Neural crest cell (in vitro differentiated cells): ENCODE data around the gene MEX3A. TPM values are rescaled to one million over a fixed set of nuclear protein-coding genes. Genes with fewer than 3 reads are reported as not detected.

Experiments used
- DNase-seq: peaks from one replicate; pipeline ENCODE4 v3.0.0; 2021; ENCODE audit warnings: low read depth, mixed read lengths, low spot score
- H3K27ac Mint-ChIP-seq: one replicate; pipeline ENCODE4 v1.8.0; 2021; ENCODE audit warnings: mild to moderate bottlenecking, mixed read lengths; ENCODE audit not compliant: unreplicated experiment
- H3K27me3 Mint-ChIP-seq: 2 replicates; pipeline ENCODE4 v1.8.0; 2021; ENCODE audit warnings: low read depth, mild to moderate bottlenecking, mixed read lengths
- H3K36me3 Mint-ChIP-seq: 2 replicates; pipeline ENCODE4 v1.8.0; 2021; ENCODE audit warnings: low read depth, mild to moderate bottlenecking, mixed read lengths
- H3K4me1 Mint-ChIP-seq: 2 replicates; pipeline ENCODE4 v1.8.0; 2021; ENCODE audit warnings: mixed read lengths
- H3K4me3 Mint-ChIP-seq: one replicate; pipeline ENCODE4 v1.8.0; 2021; ENCODE audit warnings: mild to moderate bottlenecking, mixed read lengths
- H3K9me3 Mint-ChIP-seq: 2 replicates; pipeline ENCODE4 v1.8.0; 2021; ENCODE audit warnings: mixed read lengths
- total RNA-seq: library from RNA; stranded (reverse); gene quantifications from 2 replicates; pipeline ENCODE4 v1.2.1, GENCODE V29; 2021
- TF ChIP-seq, protein P1 (sequence below): fragments of 200-600 bp; sonication (generic); conservative IDR thresholded peaks from 2 replicates; pipeline ENCODE4 v1.5.0; 2021; ENCODE audit warnings: antibody characterized with exemption, mild to moderate bottlenecking

The MEX3A gene
- total RNA-seq, 1 donor from 2014 or later, result 114 TPM

DNA sequence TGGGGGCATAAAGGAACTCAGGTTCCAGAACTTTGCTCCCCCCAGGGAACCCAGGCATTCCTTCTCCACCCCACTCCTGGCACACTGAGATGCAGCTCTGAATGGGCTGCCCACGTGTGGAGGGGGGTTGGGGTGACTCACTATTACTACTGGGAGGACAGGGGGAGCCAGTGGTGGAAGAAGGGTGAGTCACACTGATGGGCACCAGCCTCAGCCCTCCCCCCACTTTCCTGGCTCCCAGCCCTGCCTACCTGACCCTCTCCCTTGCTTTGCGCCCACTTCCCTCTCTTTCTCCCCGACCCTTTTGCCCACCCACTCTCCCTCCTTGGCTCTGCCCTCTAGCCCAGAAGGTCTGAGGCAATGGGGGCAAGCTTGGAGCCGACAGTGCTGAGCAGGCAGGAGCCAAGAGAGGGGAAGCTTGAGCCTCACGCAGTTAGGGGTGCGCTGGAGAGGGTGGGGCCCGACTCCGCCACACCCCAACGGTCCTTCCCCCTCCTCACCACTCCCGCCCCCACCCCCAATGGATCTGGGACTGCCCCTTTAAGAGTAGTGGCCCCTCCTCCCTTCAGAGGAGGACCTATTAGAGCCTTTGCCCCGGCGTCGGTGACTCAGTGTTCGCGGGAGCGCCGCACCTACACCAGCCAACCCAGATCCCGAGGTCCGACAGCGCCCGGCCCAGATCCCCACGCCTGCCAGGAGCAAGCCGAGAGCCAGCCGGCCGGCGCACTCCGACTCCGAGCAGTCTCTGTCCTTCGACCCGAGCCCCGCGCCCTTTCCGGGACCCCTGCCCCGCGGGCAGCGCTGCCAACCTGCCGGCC is 32.0 kb upstream of the MEX3A start, which contains the start of gene LMNA:
Gene LMNA (plus strand): TSS at position 611 of the 818 bp plus-strand sequence. CDS start 208 bp downstream, outside the sequence.
- DNase-seq, result no peak
- no peaks in the 10 kb centered on the region for H3K36me3 Mint-ChIP-seq
- peaks cover 52% of the 10 kb centered on the region for H3K4me1 Mint-ChIP-seq
- peak within 1 kb of the TSS; percentile 92 for H3K4me3 Mint-ChIP-seq
- peak within 1 kb of the TSS; percentile 50 for H3K27ac Mint-ChIP-seq
- TF ChIP-seq, protein P1, sequence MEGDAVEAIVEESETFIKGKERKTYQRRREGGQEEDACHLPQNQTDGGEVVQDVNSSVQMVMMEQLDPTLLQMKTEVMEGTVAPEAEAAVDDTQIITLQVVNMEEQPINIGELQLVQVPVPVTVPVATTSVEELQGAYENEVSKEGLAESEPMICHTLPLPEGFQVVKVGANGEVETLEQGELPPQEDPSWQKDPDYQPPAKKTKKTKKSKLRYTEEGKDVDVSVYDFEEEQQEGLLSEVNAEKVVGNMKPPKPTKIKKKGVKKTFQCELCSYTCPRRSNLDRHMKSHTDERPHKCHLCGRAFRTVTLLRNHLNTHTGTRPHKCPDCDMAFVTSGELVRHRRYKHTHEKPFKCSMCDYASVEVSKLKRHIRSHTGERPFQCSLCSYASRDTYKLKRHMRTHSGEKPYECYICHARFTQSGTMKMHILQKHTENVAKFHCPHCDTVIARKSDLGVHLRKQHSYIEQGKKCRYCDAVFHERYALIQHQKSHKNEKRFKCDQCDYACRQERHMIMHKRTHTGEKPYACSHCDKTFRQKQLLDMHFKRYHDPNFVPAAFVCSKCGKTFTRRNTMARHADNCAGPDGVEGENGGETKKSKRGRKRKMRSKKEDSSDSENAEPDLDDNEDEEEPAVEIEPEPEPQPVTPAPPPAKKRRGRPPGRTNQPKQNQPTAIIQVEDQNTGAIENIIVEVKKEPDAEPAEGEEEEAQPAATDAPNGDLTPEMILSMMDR, result no peak
- peaks cover 17% of the 10 kb centered on the region for H3K27me3 Mint-ChIP-seq
- no peaks in the 10 kb centered on the region for H3K9me3 Mint-ChIP-seq

- H3K36me3 Mint-ChIP-seq, result no peaks in the 10 kb centered on the region
- H3K27me3 Mint-ChIP-seq, result peaks cover 17% of the 10 kb centered on the region
- H3K9me3 Mint-ChIP-seq, result no peaks in the 10 kb centered on the region
- peaks cover 55% of the 10 kb centered on the region for H3K4me1 Mint-ChIP-seq
- no peak overlapping the region for H3K27ac Mint-ChIP-seq
- no peak for DNase-seq
- TF ChIP-seq, protein P1, result no peak
- peak overlapping the region; percentile 92 for H3K4me3 Mint-ChIP-seq
Measured at GRCh38 chr1:156113282-156113950, 31.2 kb upstream of the MEX3A start.

DNA sequence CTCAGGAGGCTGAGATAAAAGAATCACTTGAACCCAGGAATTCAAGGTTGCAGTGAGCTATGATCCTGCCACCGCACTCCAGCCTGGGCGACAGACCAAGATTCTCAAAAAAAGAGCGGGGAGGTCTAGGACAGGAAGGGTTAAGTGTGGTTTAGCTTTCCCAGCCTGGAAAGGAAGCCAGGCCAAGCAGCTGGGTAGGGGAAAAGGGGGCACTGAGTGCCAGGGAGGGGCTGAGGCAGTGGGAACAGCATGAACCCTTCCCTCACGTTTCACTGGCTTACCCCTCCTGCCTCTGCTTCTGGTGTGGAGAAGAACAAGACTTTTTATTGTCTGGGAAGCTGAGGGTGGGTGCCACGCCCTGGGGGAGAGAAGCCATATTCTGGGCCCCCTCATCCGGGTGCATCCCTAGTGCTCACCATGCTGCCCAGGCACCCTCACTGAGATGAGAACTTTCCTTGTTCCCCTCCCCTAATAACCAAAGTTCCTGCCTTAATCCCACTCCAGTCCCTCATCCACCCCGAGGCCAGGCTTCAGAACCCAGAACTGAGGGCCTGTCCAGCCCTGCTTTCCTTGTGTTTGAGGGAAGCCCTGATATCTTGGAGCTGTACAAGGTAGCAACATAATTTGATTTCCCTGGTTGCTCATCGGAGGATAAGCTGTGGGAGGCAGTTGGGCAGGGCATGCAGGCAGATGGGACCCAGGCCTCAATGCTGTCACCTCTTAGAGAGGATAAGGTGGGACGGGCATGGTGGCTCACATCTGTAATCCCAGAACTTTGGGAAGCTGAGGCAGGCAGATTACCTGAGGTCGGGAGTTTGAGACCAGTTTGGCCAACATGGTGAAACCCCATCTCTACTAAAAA is 30.2 kb upstream of the MEX3A start:
- Mint-ChIP-seq H3K36me3 (no peaks in the 10 kb centered on the region), H3K27me3 (peaks cover 17% of the 10 kb centered on the region), H3K4me3 (peak overlapping the region; percentile 67), H3K9me3 (no peaks in the 10 kb centered on the region), H3K27ac (no peak overlapping the region), H3K4me1 (peaks cover 56% of the 10 kb centered on the region)
- TF ChIP-seq, protein P1, result no peak
- no peak for DNase-seq

DNA sequence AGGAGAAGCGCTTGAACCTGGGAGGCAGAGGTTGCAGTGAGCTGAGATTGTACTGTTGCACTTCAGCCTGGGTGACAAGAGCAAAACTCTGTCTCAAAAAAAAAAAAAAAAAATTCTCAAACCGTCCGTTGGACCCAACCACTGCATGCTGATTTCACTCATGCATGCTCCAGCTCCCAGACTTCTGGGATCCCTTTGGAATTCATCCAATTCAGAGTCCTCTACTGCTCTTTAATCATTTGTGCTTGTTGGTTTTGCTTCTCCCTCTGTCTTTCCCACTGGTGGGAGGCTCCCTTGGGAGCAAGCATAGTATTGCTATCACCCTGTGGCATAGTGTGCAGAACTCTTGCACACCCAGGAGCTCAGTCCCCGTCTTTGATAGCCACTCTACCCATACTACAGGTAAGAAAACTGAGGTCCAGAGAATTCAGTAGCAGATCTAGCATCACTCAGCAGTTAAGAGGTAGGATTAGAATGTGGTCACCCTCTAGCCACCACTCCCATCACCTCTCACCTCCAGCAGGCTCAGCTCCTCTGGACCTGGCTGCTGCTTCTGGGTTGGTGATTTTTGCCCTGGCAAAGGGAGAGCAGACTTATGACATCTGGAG is 29.2 kb upstream of the MEX3A start:
- H3K9me3 Mint-ChIP-seq, result no peaks in the 10 kb centered on the region
- no peak overlapping the region for H3K27ac Mint-ChIP-seq
- DNase-seq, result no peak
- H3K27me3 Mint-ChIP-seq, result peaks cover 17% of the 10 kb centered on the region
- TF ChIP-seq, protein P1, result no peak
- H3K36me3 Mint-ChIP-seq, result no peaks in the 10 kb centered on the region
- peaks cover 64% of the 10 kb centered on the region for H3K4me1 Mint-ChIP-seq
- peak overlapping the region; percentile 67 for H3K4me3 Mint-ChIP-seq

- H3K27me3 Mint-ChIP-seq, result peaks cover 11% of the 10 kb centered on the region
- no peaks in the 10 kb centered on the region for H3K9me3 Mint-ChIP-seq
- H3K4me3 Mint-ChIP-seq, result no peak overlapping the region
- TF ChIP-seq, protein P1, result no peak
- no peak for DNase-seq
- H3K36me3 Mint-ChIP-seq, result no peaks in the 10 kb centered on the region
- H3K4me1 Mint-ChIP-seq, result peaks cover 66% of the 10 kb centered on the region
- H3K27ac Mint-ChIP-seq, result no peak overlapping the region
Measured at GRCh38 chr1:156110252-156110651, 28.0 kb upstream of the MEX3A start.
